HG03135 (cell line): ENCODE results near the gene IFITM1.
"Not testable (repeated sequence)": the region's sequence is repeated elsewhere in the genome, so short reads cannot be mapped to it uniquely, and the experiment has no call there.

ENCODE experiments used
- ATAC-seq: cut with Tn5 transposase; IDR thresholded peaks from one replicate; pipeline ENCODE4 v1.9.1; 2021; ENCODE audit warnings: mild to moderate bottlenecking, moderate library complexity; ENCODE audit not compliant: unreplicated experiment

IFITM1 gene

GRCh38 chr11:362642-363442 is 49.0 kb downstream of the IFITM1 start:
- no peak for ATAC-seq

DNA sequence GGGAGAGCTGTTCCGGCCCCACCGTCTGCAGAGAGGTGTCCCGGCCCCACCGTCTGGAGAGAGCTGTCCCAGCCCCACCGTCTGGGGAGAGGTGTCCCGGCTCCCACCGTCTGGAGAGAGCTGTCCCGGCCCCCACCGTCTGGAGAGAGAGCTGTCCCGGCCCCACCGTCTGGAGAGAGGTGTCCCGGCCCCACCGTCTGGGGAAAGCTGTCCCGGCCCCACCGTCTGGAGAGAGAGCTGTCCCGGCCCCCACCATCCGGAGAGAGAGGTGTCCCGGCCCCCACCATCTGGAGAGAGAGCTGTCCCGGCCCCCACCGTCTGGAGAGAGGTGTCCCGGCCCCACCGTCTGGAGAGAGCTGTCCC is 49.6 kb downstream of the IFITM1 start:
- ATAC-seq, result not testable (repeated sequence)

DNA sequence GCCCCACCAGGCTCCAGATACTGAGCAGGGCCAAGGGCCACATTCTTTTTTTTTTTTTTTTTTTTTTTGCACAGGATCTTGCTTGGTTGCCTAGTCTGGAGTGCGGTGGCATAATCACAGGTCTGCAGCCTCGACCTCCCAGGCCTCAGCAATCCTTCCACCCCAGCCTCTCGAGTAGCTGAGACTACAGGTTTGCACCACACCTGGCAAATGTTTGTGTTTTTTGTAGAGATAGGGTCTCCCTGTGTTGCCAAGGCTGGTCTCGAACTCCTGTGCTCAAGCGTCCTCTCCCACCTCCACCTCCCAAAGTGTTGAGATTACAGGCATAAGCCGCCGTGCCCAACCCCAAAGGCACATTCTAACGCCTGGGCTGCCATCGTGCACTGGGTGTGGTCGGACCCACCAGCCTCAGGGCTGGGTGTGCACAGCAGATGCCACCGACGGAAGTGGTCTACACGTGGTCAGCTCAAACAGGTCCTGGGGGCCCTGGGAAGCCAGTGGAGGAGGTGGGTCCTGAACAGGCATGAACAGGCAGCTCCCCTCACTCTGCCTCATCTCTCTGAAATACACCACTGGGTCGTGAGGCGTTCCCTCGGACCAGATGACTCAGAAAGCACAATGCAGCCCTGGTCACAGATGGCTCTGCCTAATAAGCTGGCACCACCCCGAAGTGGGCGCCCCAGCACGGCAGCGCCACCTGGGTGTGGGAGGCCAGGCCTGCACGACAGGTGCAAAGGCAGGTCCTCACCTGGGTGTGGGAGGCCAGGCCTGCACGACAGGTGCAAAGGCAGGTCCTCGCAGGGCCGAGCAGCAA is 50.3 kb downstream of the IFITM1 start:
- no peak for ATAC-seq
